EH (cell line): ENCODE results near the gene CADM1.
A peak's percentile ranks its signal among the peaks of the same experiment; 100 is the strongest.

ENCODE experiments used
- DNase-seq: peaks from one replicate; pipeline ENCODE4 v3.0.0-alpha.2; 2015; ENCODE audit warnings: low read depth

CADM1 gene

GRCh38 chr11:115207166-115207591 lies 297.0 kb downstream of the CADM1 start:
- DNase-seq, result no peak

GRCh38 chr11:115206365-115207022 lies 297.7 kb downstream of the CADM1 start:
- no peak for DNase-seq

- no peak for DNase-seq
These were observed 301.2 kb downstream of the CADM1 start for GRCh38 chr11:115202900-115203552.

- no peak for DNase-seq
These were observed 302.1 kb downstream of the CADM1 start for GRCh38 chr11:115202074-115202473.

- DNase-seq, result peak; percentile 88
These were observed 303.0 kb downstream of the CADM1 start for GRCh38 chr11:115201111-115201792.

GRCh38 chr11:115199481-115200069 lies 304.6 kb downstream of the CADM1 start:
- DNase-seq, result peak; percentile 77

- DNase-seq, result no peak
These were observed 305.9 kb downstream of the CADM1 start for GRCh38 chr11:115198321-115198741.

- DNase-seq, result no peak
These were observed 306.8 kb downstream of the CADM1 start for GRCh38 chr11:115197433-115197832.

- no peak for DNase-seq
These were observed 307.2 kb downstream of the CADM1 start for GRCh38 chr11:115197031-115197430.

- peak; percentile 1 for DNase-seq
These were observed 309.5 kb downstream of the CADM1 start for GRCh38 chr11:115194802-115195110.

GRCh38 chr11:115193914-115194801 lies 310.1 kb downstream of the CADM1 start:
- DNase-seq, result peak; percentile 1

- peak; percentile 23 for DNase-seq
These were observed 312.5 kb downstream of the CADM1 start for GRCh38 chr11:115191761-115192160.

GRCh38 chr11:115190196-115190595 lies 314.0 kb downstream of the CADM1 start:
- no peak for DNase-seq

GRCh38 chr11:115188898-115189278 lies 315.3 kb downstream of the CADM1 start:
- no peak for DNase-seq

GRCh38 chr11:115188188-115188897 lies 315.9 kb downstream of the CADM1 start:
- no peak for DNase-seq

- DNase-seq, result no peak
These were observed 318.3 kb downstream of the CADM1 start for GRCh38 chr11:115185931-115186330.

- DNase-seq, result no peak
These were observed 318.7 kb downstream of the CADM1 start for GRCh38 chr11:115185507-115185906.

GRCh38 chr11:115184901-115185300 lies 319.3 kb downstream of the CADM1 start:
- no peak for DNase-seq

GRCh38 chr11:115183830-115184229 lies 320.4 kb downstream of the CADM1 start:
- DNase-seq, result no peak

GRCh38 chr11:115183136-115183535 lies 321.1 kb downstream of the CADM1 start:
- DNase-seq, result no peak

GRCh38 chr11:115182282-115182955 lies 321.8 kb downstream of the CADM1 start:
- no peak for DNase-seq
